Transverse colon (tissue), 4 donors: ENCODE results near the gene INSM1. TPM values are rescaled to one million over a fixed set of nuclear protein-coding genes. Genes with fewer than 3 reads are reported as not detected.
A peak's percentile ranks its signal among the peaks of the same experiment; 100 is the strongest.

Source experiments
- DNase-seq: peaks from one replicate; pipeline ENCODE4 v3.0.0-alpha.2; 2019
- H3K27ac ChIP-seq, 4 donors: fragments of 200-600 bp; sonication (generic); 2 replicates each; pipeline ENCODE4 v1.5.1; 2016 to 2018; ENCODE audit warnings: inconsistent platforms in 4 of 4
- H3K27me3 ChIP-seq: fragments of 200-600 bp; sonication (generic); 2 replicates; pipeline ENCODE4 v1.5.1; 2017; ENCODE audit warnings: inconsistent platforms
- H3K36me3 ChIP-seq, 4 donors: fragments of 200-600 bp; sonication (generic); 2 replicates each; pipeline ENCODE4 v1.5.1; 2017 to 2019; ENCODE audit warnings: inconsistent platforms in 4 of 4
- H3K4me1 ChIP-seq, 4 donors: fragments of 200-600 bp; sonication (generic); 2 replicates each; pipeline ENCODE4 v1.5.1; 2017 to 2020; ENCODE audit warnings: inconsistent platforms in 4 of 4
- H3K4me3 ChIP-seq, 4 donors: fragments of 200-600 bp; sonication (generic); 1 replicate in 1 of 4; 2 replicates in 3 of 4; pipeline versions ENCODE4 v1.5.1 to v1.6.1; 2017 to 2019; ENCODE audit warnings: inconsistent platforms in 4 of 4
- H3K9me3 ChIP-seq, 2 donors: fragments of 200-600 bp; sonication (generic); 2 replicates each; pipeline ENCODE4 v1.5.1; 2017 to 2019; ENCODE audit warnings: inconsistent platforms in 2 of 2
- EP300 ChIP-seq: sonication (generic); formaldehyde crosslinking; IDR thresholded peaks from one replicate; pipeline ENCODE4 v1.6.1; 2017; ENCODE audit warnings: antibody characterized with exemption, low read depth
- POLR2A ChIP-seq: fragments of 450-650 bp; IDR thresholded peaks from one replicate; pipeline ENCODE4 v1.6.1; 2016; ENCODE audit warnings: antibody characterized with exemption, mild to moderate bottlenecking, moderate library complexity
- POLR2AphosphoS5 ChIP-seq, 3 donors: sonication (generic); formaldehyde crosslinking; IDR thresholded peaks; one replicate each; pipeline ENCODE4 v1.6.1; 2016; ENCODE audit warnings: antibody characterized with exemption in 3 of 3
- WGBS, 2 donors: methylation state at CpG; one replicate each; pipeline ENCODE4 v1.1.5; 2018; ENCODE audit warnings: low coverage in 1 of 2; 5-methylcytosine and 5-hydroxymethylcytosine counted together
- in situ Hi-C, 4 donors: fragments of 200-750 bp; cut with MboI; loops; one replicate each; pipeline versions ENCODE4 v1.15.0 to v1.15.1; 2017; ENCODE audit warnings: low sequenced_read_pairs in 3 of 4, low pct_ligation_motif_present in 1 of 4, low pct_unique_long_range_greater_than_20kb in 1 of 4
- intact Hi-C: fragments of 100-400 bp; cut with DNase I; formaldehyde crosslinking; loops from one replicate; pipeline ENCODE4 v1.15.1; 2023; ENCODE audit warnings: low total_unique reads
- total RNA-seq, 4 donors: library from RNA; depleted of rRNA; stranded (reverse); fragments of >200 nt; gene quantifications; one replicate each; pipeline ENCODE4 v1.1.0, GENCODE V29; 2016
- TF ChIP-seq, protein P1 (sequence below), 5 experiments: fragments of 200-600 bp in 3 of 5; fragments of 450-650 bp in 2 of 5; sonication (generic) in 3 of 5; IDR thresholded peaks; 1 replicate in 2 of 5; 2 replicates in 3 of 5; pipeline ENCODE4 v1.5.1; 2016 to 2017; ENCODE audit warnings: antibody characterized with exemption in 5 of 5, inconsistent platforms in 3 of 5, mild to moderate bottlenecking in 2 of 5, moderate library complexity in 1 of 5

INSM1 gene
- total RNA-seq, 4 donors from 2014 or later = 0.60 to 3.0 (median 1.4) TPM

DNA sequence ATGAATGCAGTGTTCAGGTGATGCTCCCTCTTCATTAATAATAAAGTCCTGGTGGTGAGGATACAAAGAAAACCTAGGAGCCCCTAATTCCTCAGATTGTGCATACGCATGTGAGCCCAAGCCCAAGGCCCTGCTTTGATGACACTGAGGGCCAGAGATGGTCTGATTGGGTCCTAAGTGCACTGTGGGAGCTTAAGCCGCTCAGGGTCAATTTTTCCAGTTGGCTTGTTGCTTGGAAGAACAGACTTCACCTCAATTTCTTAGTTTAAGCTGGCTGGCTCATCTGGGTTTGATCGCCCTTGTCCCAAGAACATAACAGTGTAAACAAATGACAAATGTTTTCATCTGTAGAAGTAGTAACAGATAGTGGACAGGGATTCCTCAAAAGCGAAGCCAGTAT is 41.4 kb downstream of the INSM1 start:
- H3K36me3 ChIP-seq = no peaks in the 10 kb centered on the region
- no peak overlapping the region for H3K27ac ChIP-seq
- no peak overlapping the region for H3K4me3 ChIP-seq
- no peaks in the 10 kb centered on the region for H3K9me3 ChIP-seq
- H3K4me1 ChIP-seq = no peaks in the 10 kb centered on the region
- TF ChIP-seq POLR2A (no peak), EP300 (no peak), POLR2AphosphoS5 (IDR thresholded peaks at IDR 0.05) (no peak)
- TF ChIP-seq, protein P1, sequence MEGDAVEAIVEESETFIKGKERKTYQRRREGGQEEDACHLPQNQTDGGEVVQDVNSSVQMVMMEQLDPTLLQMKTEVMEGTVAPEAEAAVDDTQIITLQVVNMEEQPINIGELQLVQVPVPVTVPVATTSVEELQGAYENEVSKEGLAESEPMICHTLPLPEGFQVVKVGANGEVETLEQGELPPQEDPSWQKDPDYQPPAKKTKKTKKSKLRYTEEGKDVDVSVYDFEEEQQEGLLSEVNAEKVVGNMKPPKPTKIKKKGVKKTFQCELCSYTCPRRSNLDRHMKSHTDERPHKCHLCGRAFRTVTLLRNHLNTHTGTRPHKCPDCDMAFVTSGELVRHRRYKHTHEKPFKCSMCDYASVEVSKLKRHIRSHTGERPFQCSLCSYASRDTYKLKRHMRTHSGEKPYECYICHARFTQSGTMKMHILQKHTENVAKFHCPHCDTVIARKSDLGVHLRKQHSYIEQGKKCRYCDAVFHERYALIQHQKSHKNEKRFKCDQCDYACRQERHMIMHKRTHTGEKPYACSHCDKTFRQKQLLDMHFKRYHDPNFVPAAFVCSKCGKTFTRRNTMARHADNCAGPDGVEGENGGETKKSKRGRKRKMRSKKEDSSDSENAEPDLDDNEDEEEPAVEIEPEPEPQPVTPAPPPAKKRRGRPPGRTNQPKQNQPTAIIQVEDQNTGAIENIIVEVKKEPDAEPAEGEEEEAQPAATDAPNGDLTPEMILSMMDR (IDR thresholded peaks at IDR 0.05) = no peak
- 98 to 100% methylated on average over 4 of the region's 4 CpGs for WGBS, 2 donors
- DNase-seq = no peak
- in situ Hi-C loops = no loop called here
- H3K27me3 ChIP-seq = no peaks in the 10 kb centered on the region
- intact Hi-C loops = no loop called here

GRCh38 chr20:20410678-20411077 is 42.8 kb downstream of the INSM1 start:
- H3K4me1 ChIP-seq = no peaks in the 10 kb centered on the region
- no peak for TF ChIP-seq POLR2AphosphoS5 (IDR thresholded peaks at IDR 0.05)
- TF ChIP-seq, protein P1 (IDR thresholded peaks at IDR 0.05) = no peak
- no peak for TF ChIP-seq EP300
- no peak for TF ChIP-seq POLR2A
- 32 to 58% methylated on average over 6 of the region's 6 CpGs for WGBS, 2 donors
- no peaks in the 10 kb centered on the region for H3K36me3 ChIP-seq
- H3K27ac ChIP-seq = no peak overlapping the region
- in situ Hi-C loops = no loop called here
- intact Hi-C loops = no loop called here
- H3K9me3 ChIP-seq = no peaks in the 10 kb centered on the region
- peak; percentile 57 for DNase-seq
- no peaks in the 10 kb centered on the region for H3K27me3 ChIP-seq
- H3K4me3 ChIP-seq = no peak overlapping the region

DNA sequence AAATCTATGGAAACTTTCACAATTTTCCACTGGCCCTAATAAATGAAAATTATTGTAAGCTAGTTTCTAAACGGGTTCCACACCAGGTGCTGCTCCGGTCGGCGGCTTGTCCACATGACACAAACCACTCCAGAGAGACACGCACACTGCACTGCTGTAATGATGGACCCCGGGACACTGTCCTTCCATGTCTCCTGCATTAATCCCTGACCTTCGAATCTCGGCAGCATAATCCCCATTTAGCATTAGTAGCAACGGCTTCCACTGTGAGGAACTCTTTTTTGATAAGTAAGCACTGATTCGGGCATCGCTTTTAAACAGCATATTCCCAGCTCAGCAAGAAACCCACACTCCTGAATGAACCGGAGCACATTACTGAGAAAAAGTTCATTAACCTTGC is 43.5 kb downstream of the INSM1 start:
- H3K9me3 ChIP-seq = no peaks in the 10 kb centered on the region
- no peaks in the 10 kb centered on the region for H3K36me3 ChIP-seq
- intact Hi-C loops (no loop called here), in situ Hi-C loops (no loop called here)
- no peaks in the 10 kb centered on the region for H3K4me1 ChIP-seq
- H3K27ac ChIP-seq = no peak overlapping the region
- H3K27me3 ChIP-seq = no peaks in the 10 kb centered on the region
- no peak overlapping the region for H3K4me3 ChIP-seq
- no peak for DNase-seq
- WGBS, 2 donors = 88% methylated on average over 4 to 12 of the region's 12 CpGs
- TF ChIP-seq POLR2AphosphoS5 (IDR thresholded peaks at IDR 0.05) (no peak), EP300 (no peak), POLR2A (no peak)
- TF ChIP-seq, protein P1 (IDR thresholded peaks at IDR 0.05) = no peak

GRCh38 chr20:20411836-20412235 is 43.9 kb downstream of the INSM1 start:
- no peak overlapping the region for H3K4me3 ChIP-seq
- no peaks in the 10 kb centered on the region for H3K9me3 ChIP-seq
- H3K27me3 ChIP-seq = no peaks in the 10 kb centered on the region
- TF ChIP-seq POLR2A (no peak), EP300 (no peak), POLR2AphosphoS5 (IDR thresholded peaks at IDR 0.05) (no peak)
- TF ChIP-seq, protein P1 (IDR thresholded peaks at IDR 0.05) = no peak
- H3K4me1 ChIP-seq = no peaks in the 10 kb centered on the region
- 92 to 94% methylated on average over 17 of the region's 17 CpGs for WGBS, 2 donors
- no peaks in the 10 kb centered on the region for H3K36me3 ChIP-seq
- H3K27ac ChIP-seq = no peak overlapping the region
- in situ Hi-C loops (no loop called here), intact Hi-C loops (no loop called here)
- no peak for DNase-seq
